Gastroesophageal sphincter (tissue), 4 donors: ENCODE results near the gene DBT. TPM values are rescaled to one million over a fixed set of nuclear protein-coding genes. Genes with fewer than 3 reads are reported as not detected.

Experiments used
- ATAC-seq: fragments of 150-250 bp; one replicate; pipeline ENCODE4 v1.9.1; 2016; ENCODE audit warnings: mild to moderate bottlenecking, moderate library complexity
- H3K27ac ChIP-seq, 4 donors: fragments of 200-600 bp; sonication (generic) in 3 of 4; 1 replicate in 3 of 4; 2 replicates in 1 of 4; pipeline ENCODE4 v1.5.1; 2016 to 2019
- H3K27me3 ChIP-seq: fragments of 200-600 bp; sonication (generic); one replicate; pipeline ENCODE4 v1.5.1; 2019
- H3K36me3 ChIP-seq, 2 donors: fragments of 200-600 bp; sonication (generic); one replicate each; pipeline ENCODE4 v1.5.1; 2019; ENCODE audit warnings: control low read depth in 1 of 2
- H3K4me1 ChIP-seq, 3 donors: fragments of 200-600 bp; sonication (generic); 1 replicate in 2 of 3; 2 replicates in 1 of 3; pipeline ENCODE4 v1.5.1; 2016 to 2019; ENCODE audit warnings: control low read depth in 2 of 3
- H3K4me3 ChIP-seq, 2 donors: fragments of 200-600 bp; sonication (generic); one replicate each; pipeline ENCODE4 v1.5.1; 2019; ENCODE audit warnings: mild to moderate bottlenecking in 1 of 2, moderate library complexity in 1 of 2
- H3K9me3 ChIP-seq, 3 donors: fragments of 200-600 bp; sonication (generic); one replicate each; pipeline ENCODE4 v1.5.1; 2017 to 2019; ENCODE audit warnings: control low read depth in 2 of 3
- EP300 ChIP-seq: sonication (generic); formaldehyde crosslinking; IDR thresholded peaks from one replicate; pipeline ENCODE4 v1.6.1; 2017; ENCODE audit warnings: antibody characterized with exemption, mild to moderate bottlenecking
- POLR2A ChIP-seq, 2 donors: fragments of 450-650 bp; IDR thresholded peaks; one replicate each; pipeline ENCODE4 v1.6.1; 2017; ENCODE audit warnings: antibody characterized with exemption in 2 of 2, mild to moderate bottlenecking in 2 of 2, moderate library complexity in 1 of 2
- POLR2AphosphoS5 ChIP-seq: sonication (generic); formaldehyde crosslinking; IDR thresholded peaks from one replicate; pipeline ENCODE4 v1.6.1; 2017; ENCODE audit warnings: antibody characterized with exemption
- WGBS, 2 donors: methylation state at CpG; one replicate each; pipeline ENCODE4 v1.1.5; 2018; ENCODE audit warnings: low coverage in 1 of 2; 5-methylcytosine and 5-hydroxymethylcytosine counted together
- total RNA-seq, 4 donors: library from RNA; depleted of rRNA; stranded (reverse); fragments of >200 nt; gene quantifications; one replicate each; pipeline ENCODE4 v1.1.0, GENCODE V29; 2016
- TF ChIP-seq, protein P1 (sequence below), 4 experiments: fragments of 200-600 bp in 2 of 4; fragments of 450-650 bp in 2 of 4; sonication (generic) in 1 of 4; IDR thresholded peaks; one replicate each; pipeline ENCODE4 v1.5.1; 2017 to 2019; ENCODE audit warnings: antibody characterized with exemption in 4 of 4, mild to moderate bottlenecking in 2 of 4, moderate library complexity in 2 of 4

Gene DBT
- total RNA-seq, 4 donors from 2014 or later = 8.9 to 19.0 (median 13.5) TPM

DNA sequence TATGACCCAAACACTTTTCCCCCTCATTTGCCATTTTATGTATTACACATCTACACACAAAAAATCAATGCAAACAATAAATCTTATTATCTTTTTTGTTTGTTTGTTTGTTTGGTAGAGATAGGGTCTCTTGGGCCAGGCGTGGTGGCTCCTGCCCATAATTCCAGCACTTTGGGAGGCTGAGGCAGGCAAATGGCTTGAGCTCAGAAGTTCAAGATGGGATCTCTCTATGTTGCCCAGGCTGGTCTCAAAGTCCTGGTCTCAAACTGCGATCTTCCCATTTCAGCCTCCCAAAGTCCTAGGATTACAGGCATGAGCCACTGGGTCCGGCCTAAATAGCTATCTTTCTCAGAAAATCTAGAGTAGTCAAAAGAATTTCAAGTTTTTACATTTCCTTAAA lies 1.2 kb upstream of the DBT start:
- Histone ChIP-seq H3K36me3 (no peaks in the 10 kb centered on the region), H3K4me1 (peaks cover 3 to 42% (median 8%) of the 10 kb centered on the region in 3 donors), H3K4me3 (no peak overlapping the region), H3K9me3 (no peaks in the 10 kb centered on the region), H3K27me3 (peaks cover 6% of the 10 kb centered on the region), H3K27ac (peak overlapping the region in 1 of 4 donors; percentile 86)
- TF ChIP-seq, protein P1, sequence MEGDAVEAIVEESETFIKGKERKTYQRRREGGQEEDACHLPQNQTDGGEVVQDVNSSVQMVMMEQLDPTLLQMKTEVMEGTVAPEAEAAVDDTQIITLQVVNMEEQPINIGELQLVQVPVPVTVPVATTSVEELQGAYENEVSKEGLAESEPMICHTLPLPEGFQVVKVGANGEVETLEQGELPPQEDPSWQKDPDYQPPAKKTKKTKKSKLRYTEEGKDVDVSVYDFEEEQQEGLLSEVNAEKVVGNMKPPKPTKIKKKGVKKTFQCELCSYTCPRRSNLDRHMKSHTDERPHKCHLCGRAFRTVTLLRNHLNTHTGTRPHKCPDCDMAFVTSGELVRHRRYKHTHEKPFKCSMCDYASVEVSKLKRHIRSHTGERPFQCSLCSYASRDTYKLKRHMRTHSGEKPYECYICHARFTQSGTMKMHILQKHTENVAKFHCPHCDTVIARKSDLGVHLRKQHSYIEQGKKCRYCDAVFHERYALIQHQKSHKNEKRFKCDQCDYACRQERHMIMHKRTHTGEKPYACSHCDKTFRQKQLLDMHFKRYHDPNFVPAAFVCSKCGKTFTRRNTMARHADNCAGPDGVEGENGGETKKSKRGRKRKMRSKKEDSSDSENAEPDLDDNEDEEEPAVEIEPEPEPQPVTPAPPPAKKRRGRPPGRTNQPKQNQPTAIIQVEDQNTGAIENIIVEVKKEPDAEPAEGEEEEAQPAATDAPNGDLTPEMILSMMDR (IDR thresholded peaks at IDR 0.05) = no peak
- TF ChIP-seq EP300 (no peak), POLR2AphosphoS5 (no peak), POLR2A (IDR thresholded peaks at IDR 0.05) (no peak)
- WGBS, 2 donors = 88 to 100% methylated on average over 2 to 3 of the region's 3 CpGs
- ATAC-seq = no peak

DNA sequence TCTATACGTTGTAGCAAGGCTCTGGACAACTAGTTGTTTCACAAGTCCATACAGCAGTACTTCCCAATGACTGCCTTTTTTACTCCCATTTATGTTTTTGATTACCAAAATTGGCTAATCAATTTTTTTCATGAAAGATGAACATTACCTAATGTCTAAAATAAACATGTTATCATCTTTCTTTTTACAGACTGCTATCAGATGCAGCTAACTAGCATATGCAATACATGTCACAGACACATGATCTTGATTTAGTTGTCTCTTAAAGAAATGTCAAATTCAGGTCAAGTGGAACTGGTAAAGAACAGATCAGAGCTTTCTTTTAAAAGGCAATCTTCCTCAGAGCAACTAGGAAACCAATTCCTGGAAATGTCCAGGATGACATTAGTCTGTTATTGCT lies 630 bp upstream of the DBT start:
- Histone ChIP-seq H3K27me3 (peaks cover 2% of the 10 kb centered on the region), H3K36me3 (no peaks in the 10 kb centered on the region), H3K4me3 (peak overlapping the region; percentile 75 to 98), H3K4me1 (peaks cover 3 to 47% (median 8%) of the 10 kb centered on the region in 3 donors), H3K27ac (peak overlapping the region; percentile 86 to 96 (median 94)), H3K9me3 (no peaks in the 10 kb centered on the region)
- WGBS, 2 donors = 0% methylated on average over 1 of the region's 1 CpG
- ATAC-seq = no peak
- TF ChIP-seq EP300 (no peak), POLR2AphosphoS5 (no peak)

DNA sequence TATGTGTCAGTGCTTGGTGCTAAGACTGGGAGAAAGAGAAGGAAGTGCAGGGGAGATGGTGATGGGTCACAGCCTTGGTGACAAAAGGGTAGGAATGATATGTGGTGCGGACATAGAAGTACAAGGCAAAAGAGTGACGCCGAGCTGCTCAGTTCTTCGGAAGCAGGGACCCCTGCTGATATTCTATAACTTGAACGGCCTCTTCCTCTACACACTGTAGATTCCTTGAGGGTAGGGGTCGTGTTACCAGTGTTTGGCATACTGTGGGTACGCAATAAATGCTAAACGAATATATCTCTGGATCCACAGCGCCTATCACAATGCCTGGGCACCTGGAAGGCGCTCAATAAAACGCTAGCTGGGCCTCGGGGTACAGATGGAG lies 488 bp downstream of the DBT start:
- H3K27me3 ChIP-seq = no peaks in the 10 kb centered on the region
- WGBS, 2 donors = 1 to 2% methylated on average over 8 of the region's 12 CpGs
- no peaks in the 10 kb centered on the region for H3K36me3 ChIP-seq
- peaks cover 3 to 47% (median 8%) of the 10 kb centered on the region in 3 donors for H3K4me1 ChIP-seq
- no peak for ATAC-seq
- peak overlapping the region; percentile 86 to 96 (median 94) for H3K27ac ChIP-seq
- TF ChIP-seq, protein P1 (IDR thresholded peaks at IDR 0.05) = no peak
- TF ChIP-seq EP300 (no peak), POLR2A (IDR thresholded peaks at IDR 0.05) (no peak), POLR2AphosphoS5 (no peak)
- H3K9me3 ChIP-seq = no peaks in the 10 kb centered on the region
- peak overlapping the region; percentile 75 to 98 for H3K4me3 ChIP-seq

DNA sequence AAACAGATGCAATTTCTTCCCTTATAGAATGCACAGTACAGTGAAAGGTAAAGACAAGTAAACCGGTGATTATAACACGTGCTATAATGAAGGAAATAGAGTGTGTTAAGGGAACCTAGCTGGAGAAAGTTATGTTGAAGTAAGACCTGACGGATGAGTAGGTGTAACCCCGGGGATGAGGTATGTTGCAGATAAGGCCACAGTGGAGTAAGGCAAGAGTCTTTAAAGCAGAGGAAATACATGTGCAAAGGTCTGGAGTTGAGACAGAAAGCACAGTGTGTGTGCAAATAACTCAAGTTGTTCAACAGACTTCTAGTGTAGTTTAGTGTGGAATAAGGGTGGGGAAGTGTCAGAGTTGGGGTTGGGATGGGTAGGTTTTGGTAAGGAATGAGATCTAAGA lies 2.9 kb downstream of the DBT start:
- Histone ChIP-seq H3K4me3 (no peak overlapping the region), H3K9me3 (no peaks in the 10 kb centered on the region), H3K4me1 (peaks cover 3 to 47% (median 8%) of the 10 kb centered on the region in 3 donors), H3K27me3 (no peaks in the 10 kb centered on the region), H3K36me3 (no peaks in the 10 kb centered on the region), H3K27ac (no peak overlapping the region)
- ATAC-seq = no peak
- no peak for TF ChIP-seq POLR2AphosphoS5
- no peak for TF ChIP-seq EP300
- TF ChIP-seq POLR2A (IDR thresholded peaks at IDR 0.05) = no peak
- TF ChIP-seq, protein P1 (IDR thresholded peaks at IDR 0.05) = no peak
- 60 to 92% methylated on average over 2 to 4 of the region's 4 CpGs for WGBS, 2 donors

DNA sequence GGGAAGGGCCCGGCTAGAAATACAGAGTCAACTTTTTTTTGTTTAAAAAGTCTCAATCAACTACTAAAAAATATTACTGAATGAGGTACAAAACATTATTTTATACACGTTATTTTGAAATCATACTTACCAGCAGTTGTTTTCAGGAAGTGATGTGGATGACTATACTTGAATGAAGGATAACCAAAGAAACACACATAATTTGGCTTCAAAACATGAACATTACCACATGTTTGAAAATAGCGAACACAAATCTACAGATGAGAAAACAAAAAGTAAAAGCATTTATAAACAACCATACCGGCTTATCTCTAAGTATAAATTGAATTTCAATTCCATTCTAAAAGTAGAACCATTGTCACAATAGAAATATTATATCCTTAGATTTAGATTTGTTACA lies 9.0 kb downstream of the DBT start:
- no peak for ATAC-seq
- peaks cover 0 to 3% (median 0%) of the 10 kb centered on the region in 3 donors for H3K4me1 ChIP-seq
- no peaks in the 10 kb centered on the region for H3K27me3 ChIP-seq
- no peak for TF ChIP-seq EP300
- no peak for TF ChIP-seq POLR2AphosphoS5
- TF ChIP-seq POLR2A (IDR thresholded peaks at IDR 0.05) = no peak
- TF ChIP-seq, protein P1 (IDR thresholded peaks at IDR 0.05) = no peak
- no peaks in the 10 kb centered on the region for H3K9me3 ChIP-seq
- no peak overlapping the region for H3K27ac ChIP-seq
- no peak overlapping the region for H3K4me3 ChIP-seq
- peaks cover 0 to 44% of the 10 kb centered on the region in 2 donors for H3K36me3 ChIP-seq
- 72 to 84% methylated on average over 4 of the region's 4 CpGs for WGBS, 2 donors
